HL-60 (cell line): ENCODE measurements around the gene INTS4.

Experiments used
- DNase-seq, 2 experiments: peaks; one replicate each; pipeline ENCODE4 v3.0.0-alpha.2; 2010 to 2020; ENCODE audit warnings: low read depth in 1 of 2, low spot score in 1 of 2
- H3K27ac ChIP-seq: fragments of 250-450 bp; sonication (Bioruptor Pico); replicated peaks from 2 replicates; pipeline ENCODE4 v1.5.1; 2020; ENCODE audit warnings: mild to moderate bottlenecking, moderate library complexity
- H3K27me3 ChIP-seq: fragments of 250-450 bp; sonication (Bioruptor Pico); 2 replicates; pipeline ENCODE4 v1.5.1; 2021; ENCODE audit warnings: mild to moderate bottlenecking, moderate library complexity; ENCODE audit not compliant: insufficient read depth, poor library complexity, severe bottlenecking
- H3K4me3 ChIP-seq: replicated peaks from 2 replicates; pipeline ENCODE4 v1.5.1; 2011; ENCODE audit warnings: mild to moderate bottlenecking, control low read depth, low read length; ENCODE audit not compliant: insufficient read depth
- GABPA ChIP-seq: IDR thresholded peaks from 2 replicates; pipeline ENCODE4 v1.6.1; 2012; ENCODE audit warnings: low read depth
- POLR2AphosphoS5 ChIP-seq: IDR thresholded peaks from 2 replicates; pipeline ENCODE4 v1.6.1; 2012; ENCODE audit warnings: low read depth
- REST ChIP-seq: IDR thresholded peaks from 2 replicates; pipeline ENCODE4 v1.6.1; 2012; ENCODE audit warnings: low read depth; ENCODE audit not compliant: insufficient replicate concordance
- SPI1 ChIP-seq: IDR thresholded peaks from 2 replicates; pipeline ENCODE4 v1.6.1; 2012; ENCODE audit warnings: low read depth, mild to moderate bottlenecking, borderline replicate concordance
- TF ChIP-seq, protein P1 (sequence below): IDR thresholded peaks from one replicate; pipeline ENCODE4 v1.5.1; 2011; ENCODE audit warnings: low read length, control low read depth, inconsistent platforms; ENCODE audit not compliant: insufficient read depth

INTS4 gene

DNA sequence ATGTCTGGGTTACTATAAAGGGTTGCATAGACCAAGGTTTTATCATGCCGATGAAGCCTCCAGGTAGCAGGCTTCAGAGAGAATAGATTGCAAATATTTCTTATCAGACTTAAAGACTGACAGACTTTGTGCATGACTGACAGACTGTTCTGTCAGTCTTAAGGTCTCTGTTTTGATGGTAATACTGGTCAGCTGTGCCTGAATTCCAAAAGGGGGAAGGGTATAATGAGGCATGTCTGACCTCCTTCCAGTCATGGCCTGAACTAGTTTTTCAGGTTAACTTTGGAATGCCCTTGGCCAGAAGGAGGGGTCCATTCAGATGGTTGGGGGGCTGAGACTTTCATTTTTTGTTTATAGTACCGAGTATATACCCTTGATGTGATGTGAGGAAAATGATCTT is 33.3 kb upstream of the INTS4 start:
- TF ChIP-seq REST (no peak), POLR2AphosphoS5 (no peak), GABPA (no peak), SPI1 (no peak)
- TF ChIP-seq, protein P1, sequence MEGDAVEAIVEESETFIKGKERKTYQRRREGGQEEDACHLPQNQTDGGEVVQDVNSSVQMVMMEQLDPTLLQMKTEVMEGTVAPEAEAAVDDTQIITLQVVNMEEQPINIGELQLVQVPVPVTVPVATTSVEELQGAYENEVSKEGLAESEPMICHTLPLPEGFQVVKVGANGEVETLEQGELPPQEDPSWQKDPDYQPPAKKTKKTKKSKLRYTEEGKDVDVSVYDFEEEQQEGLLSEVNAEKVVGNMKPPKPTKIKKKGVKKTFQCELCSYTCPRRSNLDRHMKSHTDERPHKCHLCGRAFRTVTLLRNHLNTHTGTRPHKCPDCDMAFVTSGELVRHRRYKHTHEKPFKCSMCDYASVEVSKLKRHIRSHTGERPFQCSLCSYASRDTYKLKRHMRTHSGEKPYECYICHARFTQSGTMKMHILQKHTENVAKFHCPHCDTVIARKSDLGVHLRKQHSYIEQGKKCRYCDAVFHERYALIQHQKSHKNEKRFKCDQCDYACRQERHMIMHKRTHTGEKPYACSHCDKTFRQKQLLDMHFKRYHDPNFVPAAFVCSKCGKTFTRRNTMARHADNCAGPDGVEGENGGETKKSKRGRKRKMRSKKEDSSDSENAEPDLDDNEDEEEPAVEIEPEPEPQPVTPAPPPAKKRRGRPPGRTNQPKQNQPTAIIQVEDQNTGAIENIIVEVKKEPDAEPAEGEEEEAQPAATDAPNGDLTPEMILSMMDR = no peak
- Histone ChIP-seq H3K27ac (no peak overlapping the region), H3K27me3 (no peaks in the 10 kb centered on the region), H3K4me3 (no peak overlapping the region)
- DNase-seq = no peak

DNA sequence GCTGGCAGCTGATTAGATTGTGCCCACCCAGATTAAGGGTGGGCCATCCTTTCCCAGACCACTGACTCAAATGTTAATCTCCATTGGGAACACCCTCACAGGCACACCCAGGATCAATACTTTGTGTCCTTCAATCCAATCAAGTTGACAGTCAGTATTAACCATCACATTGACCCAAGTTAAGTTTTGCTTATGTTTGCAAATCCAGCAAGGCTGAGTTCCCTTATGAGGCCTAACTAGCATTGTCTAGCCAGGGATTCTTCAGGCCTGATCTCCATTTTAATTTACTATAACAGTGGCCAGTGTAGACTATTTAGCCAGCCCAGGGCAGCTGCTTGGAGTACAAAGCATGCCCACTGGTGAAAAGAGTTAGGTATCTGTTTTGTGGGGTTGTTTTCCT is 30.9 kb upstream of the INTS4 start:
- no peak overlapping the region for H3K4me3 ChIP-seq
- no peak overlapping the region for H3K27ac ChIP-seq
- no peaks in the 10 kb centered on the region for H3K27me3 ChIP-seq
- DNase-seq = no peak
- TF ChIP-seq POLR2AphosphoS5 (no peak), REST (no peak), SPI1 (no peak), GABPA (no peak)
- TF ChIP-seq, protein P1 = no peak

GRCh38 chr11:78023426-78023825 is 29.0 kb upstream of the INTS4 start:
- TF ChIP-seq GABPA = no peak
- TF ChIP-seq POLR2AphosphoS5 = no peak
- TF ChIP-seq SPI1 = no peak
- Histone ChIP-seq H3K27ac (no peak overlapping the region), H3K4me3 (no peak overlapping the region), H3K27me3 (no peaks in the 10 kb centered on the region)
- DNase-seq = no peak

- no peak within 1 kb of the TSS for H3K27ac ChIP-seq
- no peak within 1 kb of the TSS for H3K4me3 ChIP-seq
- TF ChIP-seq SPI1 = no peak
- TF ChIP-seq REST = no peak
- TF ChIP-seq POLR2AphosphoS5 = no peak
- TF ChIP-seq GABPA = no peak
- TF ChIP-seq, protein P1 = no peak
- DNase-seq = no peak
- no peaks in the 10 kb centered on the region for H3K27me3 ChIP-seq
Measured at GRCh38 chr11:78022397-78023396, 28.2 kb upstream of the INTS4 start, which contains the start of gene KCTD14. TSS of gene KCTD14 (minus strand) at chr11:78023276. CDS start at chr11:78023249, 27 bp downstream.
